HEK293 (cell line): ENCODE measurements around the gene NCKAP1.
A peak's percentile ranks its signal among the peaks of the same experiment; 100 is the strongest.

ENCODE experiments used
- CTCF ChIA-PET: fragments of 350-600 bp; formaldehyde crosslinking; extraction: SDS; loops from one replicate; lab custom pipeline; 2021; ENCODE audit warnings: antibody characterized with exemption; lab: Yijun Ruan, JAX
- POLR2A ChIA-PET: fragments of 300-600 bp; formaldehyde crosslinking; extraction: SDS; loops from one replicate; lab custom pipeline; 2020; ENCODE audit warnings: antibody characterized with exemption, inconsistent platforms; lab: Yijun Ruan, JAX
- H3K27ac ChIP-seq: fragments of 200-500 bp; sonication (Bioruptor generic); 2 replicates; pipeline ENCODE4 v1.5.1; 2014; ENCODE audit warnings: low read depth, low read length, control low read depth, inconsistent platforms; ENCODE audit errors: extremely low read depth
- H3K36me3 ChIP-seq, 2 experiments: fragments of 200-500 bp in 1 of 2; sonication (Bioruptor generic) in 1 of 2; 1 replicate in 1 of 2; 2 replicates in 1 of 2; pipeline ENCODE4 v1.5.1; 2014 to 2017; ENCODE audit warnings: inconsistent platforms in 2 of 2, low read length in 2 of 2; ENCODE audit not compliant: control insufficient read depth in 2 of 2, insufficient read depth in 1 of 2
- H3K4me1 ChIP-seq: fragments of 200-500 bp; sonication (Bioruptor generic); 2 replicates; pipeline ENCODE4 v1.5.1; 2014; ENCODE audit warnings: mild to moderate bottlenecking, low read length, inconsistent platforms; ENCODE audit not compliant: control insufficient read depth, insufficient read depth
- H3K4me3 ChIP-seq: 2 replicates; pipeline ENCODE4 v1.5.1; 2011; ENCODE audit warnings: low read depth, mild to moderate bottlenecking, control low read depth, low read length, moderate library complexity
- H3K9me3 ChIP-seq: fragments of 200-500 bp; sonication (Bioruptor generic); 2 replicates; pipeline ENCODE4 v1.5.1; 2014; ENCODE audit warnings: low read depth, low read length, inconsistent platforms; ENCODE audit not compliant: control insufficient read depth, insufficient read depth
- REPIN1 ChIP-seq: fragments of 450-650 bp; formaldehyde crosslinking; IDR thresholded peaks from 2 replicates; pipeline ENCODE4 v1.5.1; 2017; ENCODE audit warnings: missing biosample characterization, missing genetic modification characterization, low read depth
- SCRT2 ChIP-seq: fragments of 450-650 bp; formaldehyde crosslinking; IDR thresholded peaks from 2 replicates; pipeline ENCODE4 v1.5.1; 2016; ENCODE audit warnings: missing biosample characterization, missing genetic modification characterization
- ZFP69B ChIP-seq: fragments of 450-650 bp; formaldehyde crosslinking; IDR thresholded peaks from 2 replicates; pipeline ENCODE4 v1.5.1; 2016; ENCODE audit warnings: missing biosample characterization, missing genetic modification characterization
- ZNF121 ChIP-seq: fragments of 450-650 bp; formaldehyde crosslinking; IDR thresholded peaks from 2 replicates; pipeline ENCODE4 v1.5.1; 2016; ENCODE audit warnings: missing biosample characterization, missing genetic modification characterization
- ZNF146 ChIP-seq: fragments of 450-650 bp; formaldehyde crosslinking; IDR thresholded peaks from 2 replicates; pipeline ENCODE4 v1.5.1; 2016; ENCODE audit warnings: missing biosample characterization, missing genetic modification characterization
- ZNF214 ChIP-seq: fragments of 450-650 bp; formaldehyde crosslinking; IDR thresholded peaks from 2 replicates; pipeline ENCODE4 v1.5.1; 2017; ENCODE audit warnings: missing biosample characterization, mild to moderate bottlenecking, missing genetic modification characterization, borderline replicate concordance
- ZNF23 ChIP-seq: fragments of 450-650 bp; formaldehyde crosslinking; IDR thresholded peaks from 2 replicates; pipeline ENCODE4 v1.5.1; 2016; ENCODE audit warnings: missing biosample characterization, missing genetic modification characterization, borderline replicate concordance
- ZNF239 ChIP-seq: fragments of 450-650 bp; formaldehyde crosslinking; IDR thresholded peaks from 2 replicates; pipeline ENCODE4 v1.5.1; 2016; ENCODE audit warnings: missing biosample characterization, missing genetic modification characterization
- ZNF302 ChIP-seq: fragments of 450-650 bp; formaldehyde crosslinking; IDR thresholded peaks from 2 replicates; pipeline ENCODE4 v1.5.1; 2016; ENCODE audit warnings: missing biosample characterization, missing genetic modification characterization, low read depth
- ZNF335 ChIP-seq: fragments of 450-650 bp; formaldehyde crosslinking; conservative IDR thresholded peaks from 2 replicates; pipeline ENCODE4 v1.5.1; 2016; ENCODE audit warnings: missing biosample characterization, missing genetic modification characterization
- ZNF37A ChIP-seq: fragments of 450-650 bp; IDR thresholded peaks from 2 replicates; pipeline ENCODE4 v1.5.1; 2018; ENCODE audit warnings: missing biosample characterization, missing genetic modification characterization
- ZNF624 ChIP-seq: fragments of 450-650 bp; formaldehyde crosslinking; IDR thresholded peaks from 2 replicates; pipeline ENCODE4 v1.5.1; 2017; ENCODE audit warnings: missing biosample characterization, missing genetic modification characterization
- ZNF776 ChIP-seq: fragments of 450-650 bp; formaldehyde crosslinking; IDR thresholded peaks from 2 replicates; pipeline ENCODE4 v1.5.0; 2017; ENCODE audit warnings: missing biosample characterization, missing genetic modification characterization, borderline replicate concordance
- TF ChIP-seq, protein P1 (sequence below): fragments of 450-650 bp; formaldehyde crosslinking; IDR thresholded peaks from 2 replicates; pipeline ENCODE4 v1.5.1; 2016; ENCODE audit warnings: missing biosample characterization, missing genetic modification characterization
- TF ChIP-seq, protein P2 (sequence below): fragments of 450-650 bp; formaldehyde crosslinking; IDR thresholded peaks from 2 replicates; pipeline ENCODE4 v1.5.1; 2016; ENCODE audit warnings: missing biosample characterization, missing genetic modification characterization
- TF ChIP-seq, protein P3 (sequence below): fragments of 450-650 bp; formaldehyde crosslinking; IDR thresholded peaks from 2 replicates; pipeline ENCODE4 v1.5.1; 2016; ENCODE audit warnings: missing biosample characterization, missing genetic modification characterization
- TF ChIP-seq, protein P4 (sequence below): fragments of 450-650 bp; formaldehyde crosslinking; IDR thresholded peaks from 2 replicates; pipeline ENCODE4 v1.5.1; 2017; ENCODE audit warnings: missing biosample characterization, missing genetic modification characterization
- TF ChIP-seq, protein P5 (sequence below): fragments of 450-650 bp; formaldehyde crosslinking; IDR thresholded peaks from 2 replicates; pipeline ENCODE4 v1.5.1; 2016; ENCODE audit warnings: missing biosample characterization, missing genetic modification characterization
- TF ChIP-seq, protein P6 (sequence below): sonication (generic); formaldehyde crosslinking; IDR thresholded peaks from 2 replicates; pipeline ENCODE4 v1.8.1; 2022; ENCODE audit warnings: mild to moderate bottlenecking, moderate library complexity, missing genetic modification reagents
- TF ChIP-seq, protein P7 (sequence below): fragments of 450-650 bp; formaldehyde crosslinking; IDR thresholded peaks from 2 replicates; pipeline ENCODE4 v1.5.1; 2016; ENCODE audit warnings: missing biosample characterization, missing genetic modification characterization, borderline replicate concordance

The NCKAP1 gene

DNA sequence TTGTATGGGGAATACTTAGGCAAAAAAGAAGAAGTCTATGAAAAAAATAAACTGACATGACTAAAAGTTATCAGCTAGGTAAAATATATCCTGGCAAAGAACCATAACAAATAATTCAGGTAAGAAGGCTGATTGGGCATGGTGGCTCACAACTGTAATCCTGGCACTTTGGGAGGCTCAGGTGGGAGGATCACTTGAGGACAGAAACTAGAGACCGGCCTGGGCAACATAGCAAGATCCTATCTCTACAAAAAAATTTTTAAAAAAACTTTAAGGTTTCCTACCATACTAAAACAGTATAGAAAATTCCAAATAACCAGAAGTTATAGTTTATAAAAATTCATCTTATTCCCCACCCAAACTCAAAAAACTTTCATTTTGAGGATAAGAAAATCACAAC lies 10.8 kb downstream of the NCKAP1 start:
- peak; percentile 57; the same call in 1 of the 2 replicates for TF ChIP-seq ZNF121 (tag by site-specific recombination)
- TF ChIP-seq ZNF23 (tag by site-specific recombination): no peak
- Histone ChIP-seq H3K9me3 (no peaks in the 10 kb centered on the region), H3K36me3 (peaks cover 0 to 9% of the 10 kb centered on the region in 2 experiments; a peak in 2 of 3 replicates), H3K4me3 (no peak overlapping the region), H3K4me1 (peaks cover 22% of the 10 kb centered on the region; the same call in 1 of the 2 replicates), H3K27ac (no peak overlapping the region)
- CTCF ChIA-PET: interaction anchor here (0.7 kb wide), 1 partner anchor 23 kb away, joined by 3 read pairs; no protein-coding TSS in a partner anchor
- POLR2A ChIA-PET: no interaction called here

DNA sequence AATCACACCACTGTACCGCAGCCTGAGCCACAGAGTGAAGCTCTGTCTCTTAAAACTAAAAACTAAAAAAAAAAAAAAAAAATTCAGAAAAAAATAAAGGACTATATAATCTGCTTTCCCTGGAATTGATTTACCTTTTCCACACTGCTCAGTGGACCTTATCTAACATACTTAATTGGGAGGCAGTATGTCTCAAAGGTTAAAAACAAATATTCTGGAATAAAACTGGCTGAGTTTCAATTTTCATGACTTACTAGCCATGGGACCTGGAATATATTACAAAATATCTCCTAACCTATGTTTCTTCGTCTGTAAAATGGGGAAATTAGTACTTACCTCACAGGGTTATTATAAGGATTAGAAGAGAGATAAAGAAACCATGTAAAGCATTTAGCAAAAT lies 11.8 kb downstream of the NCKAP1 start:
- POLR2A ChIA-PET: no interaction called here
- no peak for TF ChIP-seq ZNF624 (tag by site-specific recombination)
- TF ChIP-seq, protein P1, sequence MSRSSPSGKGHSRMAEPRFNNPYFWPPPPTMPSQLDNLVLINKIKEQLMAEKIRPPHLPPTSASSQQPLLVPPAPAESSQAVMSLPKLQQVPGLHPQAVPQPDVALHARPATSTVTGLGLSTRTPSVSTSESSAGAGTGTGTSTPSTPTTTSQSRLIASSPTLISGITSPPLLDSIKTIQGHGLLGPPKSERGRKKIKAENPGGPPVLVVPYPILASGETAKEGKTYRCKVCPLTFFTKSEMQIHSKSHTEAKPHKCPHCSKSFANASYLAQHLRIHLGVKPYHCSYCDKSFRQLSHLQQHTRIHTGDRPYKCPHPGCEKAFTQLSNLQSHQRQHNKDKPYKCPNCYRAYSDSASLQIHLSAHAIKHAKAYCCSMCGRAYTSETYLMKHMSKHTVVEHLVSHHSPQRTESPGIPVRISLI (tag by site-specific recombination): peak; percentile 49; the same call in 1 of the 2 replicates
- TF ChIP-seq ZNF37A (tag by site-specific recombination): no peak
- TF ChIP-seq, protein P2, sequence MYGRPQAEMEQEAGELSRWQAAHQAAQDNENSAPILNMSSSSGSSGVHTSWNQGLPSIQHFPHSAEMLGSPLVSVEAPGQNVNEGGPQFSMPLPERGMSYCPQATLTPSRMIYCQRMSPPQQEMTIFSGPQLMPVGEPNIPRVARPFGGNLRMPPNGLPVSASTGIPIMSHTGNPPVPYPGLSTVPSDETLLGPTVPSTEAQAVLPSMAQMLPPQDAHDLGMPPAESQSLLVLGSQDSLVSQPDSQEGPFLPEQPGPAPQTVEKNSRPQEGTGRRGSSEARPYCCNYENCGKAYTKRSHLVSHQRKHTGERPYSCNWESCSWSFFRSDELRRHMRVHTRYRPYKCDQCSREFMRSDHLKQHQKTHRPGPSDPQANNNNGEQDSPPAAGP (tag by site-specific recombination): no peak
- TF ChIP-seq, protein P3, sequence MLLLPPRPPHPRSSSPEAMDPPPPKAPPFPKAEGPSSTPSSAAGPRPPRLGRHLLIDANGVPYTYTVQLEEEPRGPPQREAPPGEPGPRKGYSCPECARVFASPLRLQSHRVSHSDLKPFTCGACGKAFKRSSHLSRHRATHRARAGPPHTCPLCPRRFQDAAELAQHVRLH (tag by site-specific recombination): no peak
- TF ChIP-seq ZNF776 (tag by site-specific recombination): no peak
- TF ChIP-seq, protein P4, sequence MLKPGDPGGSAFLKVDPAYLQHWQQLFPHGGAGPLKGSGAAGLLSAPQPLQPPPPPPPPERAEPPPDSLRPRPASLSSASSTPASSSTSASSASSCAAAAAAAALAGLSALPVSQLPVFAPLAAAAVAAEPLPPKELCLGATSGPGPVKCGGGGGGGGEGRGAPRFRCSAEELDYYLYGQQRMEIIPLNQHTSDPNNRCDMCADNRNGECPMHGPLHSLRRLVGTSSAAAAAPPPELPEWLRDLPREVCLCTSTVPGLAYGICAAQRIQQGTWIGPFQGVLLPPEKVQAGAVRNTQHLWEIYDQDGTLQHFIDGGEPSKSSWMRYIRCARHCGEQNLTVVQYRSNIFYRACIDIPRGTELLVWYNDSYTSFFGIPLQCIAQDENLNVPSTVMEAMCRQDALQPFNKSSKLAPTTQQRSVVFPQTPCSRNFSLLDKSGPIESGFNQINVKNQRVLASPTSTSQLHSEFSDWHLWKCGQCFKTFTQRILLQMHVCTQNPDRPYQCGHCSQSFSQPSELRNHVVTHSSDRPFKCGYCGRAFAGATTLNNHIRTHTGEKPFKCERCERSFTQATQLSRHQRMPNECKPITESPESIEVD: peak; percentile 65
- H3K9me3 ChIP-seq: no peaks in the 10 kb centered on the region
- CTCF ChIA-PET: interaction anchor here (1.3 kb wide), 1 partner anchor 11 kb away, joined by 4 read pairs; the partner anchor contains the start of gene NCKAP1
- H3K4me3 ChIP-seq: no peak overlapping the region
- H3K4me1 ChIP-seq: peaks cover 13% of the 10 kb centered on the region; the same call in 1 of the 2 replicates
- H3K27ac ChIP-seq: no peak overlapping the region
- H3K36me3 ChIP-seq: peaks cover 0 to 17% of the 10 kb centered on the region in 2 experiments; a peak in 2 of 3 replicates

DNA sequence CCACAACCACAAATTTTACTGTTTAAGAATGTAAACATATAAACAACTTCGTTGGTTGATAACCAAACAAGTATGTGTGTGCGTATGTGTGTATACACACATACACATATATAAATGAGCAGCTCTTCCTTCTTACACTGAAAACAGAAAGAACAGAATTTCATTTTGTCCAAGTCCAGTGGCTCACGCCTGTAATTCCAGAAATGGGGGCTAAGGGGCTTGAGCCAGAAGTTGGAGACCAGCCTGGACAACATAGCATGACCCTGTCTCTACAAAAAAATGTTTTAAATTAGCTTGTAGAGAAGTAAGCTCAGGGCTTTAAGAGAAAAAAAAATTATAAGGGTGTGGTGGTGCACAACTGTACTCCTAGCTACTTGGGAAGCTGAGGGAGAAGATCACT lies 12.3 kb downstream of the NCKAP1 start:
- Histone ChIP-seq H3K4me3 (no peak overlapping the region), H3K9me3 (no peaks in the 10 kb centered on the region), H3K4me1 (peaks cover 13% of the 10 kb centered on the region; the same call in 1 of the 2 replicates), H3K27ac (no peak overlapping the region), H3K36me3 (peaks cover 0 to 21% of the 10 kb centered on the region in 2 experiments; a peak in 2 of 3 replicates)
- POLR2A ChIA-PET: no interaction called here
- CTCF ChIA-PET: interaction anchor here (0.6 to 1.3 kb wide), 2 partner anchors 12 to 40 kb away, joined by 4 read pairs; partner anchors contain the start of gene NCKAP1
- TF ChIP-seq, protein P5, sequence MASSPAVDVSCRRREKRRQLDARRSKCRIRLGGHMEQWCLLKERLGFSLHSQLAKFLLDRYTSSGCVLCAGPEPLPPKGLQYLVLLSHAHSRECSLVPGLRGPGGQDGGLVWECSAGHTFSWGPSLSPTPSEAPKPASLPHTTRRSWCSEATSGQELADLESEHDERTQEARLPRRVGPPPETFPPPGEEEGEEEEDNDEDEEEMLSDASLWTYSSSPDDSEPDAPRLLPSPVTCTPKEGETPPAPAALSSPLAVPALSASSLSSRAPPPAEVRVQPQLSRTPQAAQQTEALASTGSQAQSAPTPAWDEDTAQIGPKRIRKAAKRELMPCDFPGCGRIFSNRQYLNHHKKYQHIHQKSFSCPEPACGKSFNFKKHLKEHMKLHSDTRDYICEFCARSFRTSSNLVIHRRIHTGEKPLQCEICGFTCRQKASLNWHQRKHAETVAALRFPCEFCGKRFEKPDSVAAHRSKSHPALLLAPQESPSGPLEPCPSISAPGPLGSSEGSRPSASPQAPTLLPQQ (tag by site-specific recombination): no peak
- TF ChIP-seq ZNF302 (tag by site-specific recombination): no peak
- no peak for TF ChIP-seq ZNF335
- no peak for TF ChIP-seq ZNF146
- TF ChIP-seq, protein P6, sequence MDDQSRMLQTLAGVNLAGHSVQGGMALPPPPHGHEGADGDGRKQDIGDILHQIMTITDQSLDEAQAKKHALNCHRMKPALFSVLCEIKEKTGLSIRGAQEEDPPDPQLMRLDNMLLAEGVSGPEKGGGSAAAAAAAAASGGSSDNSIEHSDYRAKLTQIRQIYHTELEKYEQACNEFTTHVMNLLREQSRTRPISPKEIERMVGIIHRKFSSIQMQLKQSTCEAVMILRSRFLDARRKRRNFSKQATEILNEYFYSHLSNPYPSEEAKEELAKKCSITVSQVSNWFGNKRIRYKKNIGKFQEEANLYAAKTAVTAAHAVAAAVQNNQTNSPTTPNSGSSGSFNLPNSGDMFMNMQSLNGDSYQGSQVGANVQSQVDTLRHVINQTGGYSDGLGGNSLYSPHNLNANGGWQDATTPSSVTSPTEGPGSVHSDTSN (CRISPR knock-in tag): no peak
- TF ChIP-seq, protein P7, sequence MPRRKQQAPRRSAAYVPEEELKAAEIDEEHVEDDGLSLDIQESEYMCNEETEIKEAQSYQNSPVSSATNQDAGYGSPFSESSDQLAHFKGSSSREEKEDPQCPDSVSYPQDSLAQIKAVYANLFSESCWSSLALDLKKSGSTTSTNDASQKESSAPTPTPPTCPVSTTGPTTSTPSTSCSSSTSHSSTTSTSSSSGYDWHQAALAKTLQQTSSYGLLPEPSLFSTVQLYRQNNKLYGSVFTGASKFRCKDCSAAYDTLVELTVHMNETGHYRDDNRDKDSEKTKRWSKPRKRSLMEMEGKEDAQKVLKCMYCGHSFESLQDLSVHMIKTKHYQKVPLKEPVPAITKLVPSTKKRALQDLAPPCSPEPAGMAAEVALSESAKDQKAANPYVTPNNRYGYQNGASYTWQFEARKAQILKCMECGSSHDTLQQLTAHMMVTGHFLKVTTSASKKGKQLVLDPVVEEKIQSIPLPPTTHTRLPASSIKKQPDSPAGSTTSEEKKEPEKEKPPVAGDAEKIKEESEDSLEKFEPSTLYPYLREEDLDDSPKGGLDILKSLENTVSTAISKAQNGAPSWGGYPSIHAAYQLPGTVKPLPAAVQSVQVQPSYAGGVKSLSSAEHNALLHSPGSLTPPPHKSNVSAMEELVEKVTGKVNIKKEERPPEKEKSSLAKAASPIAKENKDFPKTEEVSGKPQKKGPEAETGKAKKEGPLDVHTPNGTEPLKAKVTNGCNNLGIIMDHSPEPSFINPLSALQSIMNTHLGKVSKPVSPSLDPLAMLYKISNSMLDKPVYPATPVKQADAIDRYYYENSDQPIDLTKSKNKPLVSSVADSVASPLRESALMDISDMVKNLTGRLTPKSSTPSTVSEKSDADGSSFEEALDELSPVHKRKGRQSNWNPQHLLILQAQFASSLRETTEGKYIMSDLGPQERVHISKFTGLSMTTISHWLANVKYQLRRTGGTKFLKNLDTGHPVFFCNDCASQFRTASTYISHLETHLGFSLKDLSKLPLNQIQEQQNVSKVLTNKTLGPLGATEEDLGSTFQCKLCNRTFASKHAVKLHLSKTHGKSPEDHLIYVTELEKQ (tag by site-specific recombination): no peak
- TF ChIP-seq ZNF214: no peak
- no peak for TF ChIP-seq REPIN1 (tag by site-specific recombination)
- TF ChIP-seq ZNF239 (tag by site-specific recombination): no peak
- no peak for TF ChIP-seq ZFP69B (tag by site-specific recombination)
- TF ChIP-seq SCRT2 (tag by site-specific recombination): no peak
